Suprapubic skin (tissue), 3 donors: Measurements from ENCODE around the gene SPATA20.

Source experiments
- POLR2AphosphoS5 ChIP-seq, 3 donors: sonication (generic); formaldehyde crosslinking; IDR thresholded peaks; one replicate each; pipeline ENCODE4 v1.6.1; 2017; ENCODE audit warnings: antibody characterized with exemption in 3 of 3
- TF ChIP-seq, protein P1 (sequence below), 2 donors: fragments of 200-600 bp in 1 of 2; fragments of 450-650 bp in 1 of 2; sonication (generic) in 1 of 2; IDR thresholded peaks; one replicate each; pipeline ENCODE4 v1.5.1; 2016 to 2019; ENCODE audit warnings: antibody characterized with exemption in 2 of 2, mild to moderate bottlenecking in 1 of 2, moderate library complexity in 1 of 2

DNA sequence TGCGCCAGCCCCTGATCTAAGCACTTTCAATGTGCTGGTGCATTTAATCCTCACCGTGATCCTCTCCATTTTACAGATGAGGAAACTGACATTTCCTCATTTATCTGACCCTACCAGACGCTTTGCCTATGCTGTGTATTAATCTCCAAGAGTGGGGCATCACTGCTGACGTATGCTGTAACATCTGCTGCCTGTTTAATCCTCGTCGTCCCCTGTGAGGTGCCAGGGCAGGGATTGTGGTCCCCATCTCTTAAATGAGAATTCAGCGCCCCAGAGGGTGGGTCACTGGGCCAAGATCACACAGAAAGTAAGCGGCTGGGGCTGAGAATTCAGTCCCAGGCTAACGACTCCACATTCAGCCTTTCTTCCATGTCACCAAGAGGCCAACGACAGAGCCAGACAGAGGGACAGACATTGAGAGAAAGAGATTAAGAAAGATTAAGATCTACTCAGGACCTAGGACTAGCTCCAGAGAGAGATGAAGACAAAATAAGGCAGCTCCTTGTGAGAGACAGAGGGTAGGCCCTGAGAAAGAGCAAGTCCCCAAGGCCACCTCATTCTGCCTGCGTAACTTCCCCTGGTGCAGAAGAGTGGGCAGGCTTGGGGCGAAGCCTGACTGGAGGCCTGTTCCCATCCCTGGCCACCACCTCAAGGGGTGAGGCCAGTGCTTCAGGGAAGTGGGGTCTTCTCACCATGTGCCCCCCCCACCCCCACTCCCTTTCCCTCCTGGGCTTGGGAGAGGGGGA, 27.1 kb downstream of the SPATA20 start:
- TF ChIP-seq, protein P1, sequence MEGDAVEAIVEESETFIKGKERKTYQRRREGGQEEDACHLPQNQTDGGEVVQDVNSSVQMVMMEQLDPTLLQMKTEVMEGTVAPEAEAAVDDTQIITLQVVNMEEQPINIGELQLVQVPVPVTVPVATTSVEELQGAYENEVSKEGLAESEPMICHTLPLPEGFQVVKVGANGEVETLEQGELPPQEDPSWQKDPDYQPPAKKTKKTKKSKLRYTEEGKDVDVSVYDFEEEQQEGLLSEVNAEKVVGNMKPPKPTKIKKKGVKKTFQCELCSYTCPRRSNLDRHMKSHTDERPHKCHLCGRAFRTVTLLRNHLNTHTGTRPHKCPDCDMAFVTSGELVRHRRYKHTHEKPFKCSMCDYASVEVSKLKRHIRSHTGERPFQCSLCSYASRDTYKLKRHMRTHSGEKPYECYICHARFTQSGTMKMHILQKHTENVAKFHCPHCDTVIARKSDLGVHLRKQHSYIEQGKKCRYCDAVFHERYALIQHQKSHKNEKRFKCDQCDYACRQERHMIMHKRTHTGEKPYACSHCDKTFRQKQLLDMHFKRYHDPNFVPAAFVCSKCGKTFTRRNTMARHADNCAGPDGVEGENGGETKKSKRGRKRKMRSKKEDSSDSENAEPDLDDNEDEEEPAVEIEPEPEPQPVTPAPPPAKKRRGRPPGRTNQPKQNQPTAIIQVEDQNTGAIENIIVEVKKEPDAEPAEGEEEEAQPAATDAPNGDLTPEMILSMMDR (IDR thresholded peaks at IDR 0.05) = no peak
- no peak for TF ChIP-seq POLR2AphosphoS5 (IDR thresholded peaks at IDR 0.05)
